ENCODE results near the gene VAMP2. TPM values are rescaled to one million over a fixed set of nuclear protein-coding genes. Genes with fewer than 3 reads are reported as not detected.
A peak's percentile ranks its signal among the peaks of the same experiment; 100 is the strongest.

VAMP2 gene
- total and polyA plus RNA-seq, 9 of the 15 experiments (the other 6 are each of a cell fraction or from before 2014, with no cell fraction given), result 2.3 to 31.8 (median 6.0) TPM

DNA sequence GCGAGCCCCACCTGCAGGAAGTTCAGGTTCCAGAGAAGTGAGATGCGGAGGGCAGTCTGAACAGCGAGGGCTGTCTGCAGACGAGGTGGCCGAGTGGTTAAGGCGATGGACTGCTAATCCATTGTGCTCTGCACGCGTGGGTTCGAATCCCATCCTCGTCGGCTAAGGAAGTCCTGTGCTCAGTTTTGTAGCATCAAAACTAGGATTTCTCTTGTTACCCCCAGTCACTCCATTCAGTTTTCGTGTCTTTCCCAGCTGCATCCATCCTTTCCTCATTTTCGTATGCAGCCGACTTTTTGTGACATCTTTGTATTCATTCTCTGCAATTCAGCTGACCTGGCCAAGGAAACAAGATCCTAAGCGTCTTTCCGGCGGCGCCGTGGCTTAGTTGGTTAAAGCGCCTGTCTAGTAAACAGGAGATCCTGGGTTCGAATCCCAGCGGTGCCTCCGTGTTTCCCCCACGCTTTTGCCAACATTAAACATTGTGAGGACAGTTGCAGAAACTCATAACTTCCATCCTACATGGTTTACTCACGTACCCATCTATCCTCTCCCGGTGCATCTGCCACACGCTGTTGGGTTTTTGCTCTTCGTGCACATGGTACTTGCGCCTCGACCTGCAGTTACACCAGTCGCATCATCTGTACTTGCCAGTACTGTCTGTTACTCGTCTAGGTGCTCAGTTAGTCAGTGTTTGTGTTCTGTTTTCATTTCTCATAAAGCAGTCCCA is 24.2 kb upstream of the VAMP2 start (continued):
- TF ChIP-seq, protein P1, sequence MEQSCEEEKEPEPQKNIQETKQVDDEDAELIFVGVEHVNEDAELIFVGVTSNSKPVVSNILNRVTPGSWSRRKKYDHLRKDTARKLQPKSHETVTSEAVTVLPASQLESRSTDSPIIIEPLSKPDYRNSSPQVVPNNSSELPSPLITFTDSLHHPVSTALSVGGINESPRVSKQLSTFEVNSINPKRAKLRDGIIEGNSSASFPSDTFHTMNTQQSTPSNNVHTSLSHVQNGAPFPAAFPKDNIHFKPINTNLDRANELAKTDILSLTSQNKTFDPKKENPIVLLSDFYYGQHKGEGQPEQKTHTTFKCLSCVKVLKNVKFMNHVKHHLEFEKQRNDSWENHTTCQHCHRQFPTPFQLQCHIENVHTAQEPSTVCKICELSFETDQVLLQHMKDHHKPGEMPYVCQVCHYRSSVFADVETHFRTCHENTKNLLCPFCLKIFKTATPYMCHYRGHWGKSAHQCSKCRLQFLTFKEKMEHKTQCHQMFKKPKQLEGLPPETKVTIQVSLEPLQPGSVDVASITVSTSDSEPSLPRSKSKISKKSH (CRISPR knock-in tag; IDR thresholded peaks at IDR 0.05), result no peak
- TF ChIP-seq ELF2 (CRISPR knock-in tag; IDR thresholded peaks at IDR 0.05), result no peak
- 0 out of 2 replicates have a peak, but pooled peaks have one; percentile 60 for TF ChIP-seq HLTF (IDR thresholded peaks at IDR 0.05)
- TF ChIP-seq, protein P2, sequence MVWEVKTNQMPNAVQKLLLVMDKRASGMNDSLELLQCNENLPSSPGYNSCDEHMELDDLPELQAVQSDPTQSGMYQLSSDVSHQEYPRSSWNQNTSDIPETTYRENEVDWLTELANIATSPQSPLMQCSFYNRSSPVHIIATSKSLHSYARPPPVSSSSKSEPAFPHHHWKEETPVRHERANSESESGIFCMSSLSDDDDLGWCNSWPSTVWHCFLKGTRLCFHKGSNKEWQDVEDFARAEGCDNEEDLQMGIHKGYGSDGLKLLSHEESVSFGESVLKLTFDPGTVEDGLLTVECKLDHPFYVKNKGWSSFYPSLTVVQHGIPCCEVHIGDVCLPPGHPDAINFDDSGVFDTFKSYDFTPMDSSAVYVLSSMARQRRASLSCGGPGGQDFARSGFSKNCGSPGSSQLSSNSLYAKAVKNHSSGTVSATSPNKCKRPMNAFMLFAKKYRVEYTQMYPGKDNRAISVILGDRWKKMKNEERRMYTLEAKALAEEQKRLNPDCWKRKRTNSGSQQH (CRISPR knock-in tag; IDR thresholded peaks at IDR 0.05), result no peak
- TF ChIP-seq GATAD2A (IDR thresholded peaks at IDR 0.05), result no peak
- TF ChIP-seq NFATC3 (IDR thresholded peaks at IDR 0.05), result no peak
- TF ChIP-seq RBM14 (IDR thresholded peaks at IDR 0.05; ENCODE audit: borderline replicate concordance, insufficient read depth, low read depth, low read length), result no peak
- no peak; the same call in 1 of the 2 replicates for TF ChIP-seq MYC (IDR thresholded peaks at IDR 0.05; ENCODE audit: low read depth, low read length)
- TF ChIP-seq MYC (CRISPR knock-in tag; IDR thresholded peaks at IDR 0.05; ENCODE audit: borderline replicate concordance, low read depth), result no peak
- TF ChIP-seq TFAM (CRISPR knock-in tag; conservative IDR thresholded peaks at IDR 0.05), result no peak
- TF ChIP-seq, protein P3, sequence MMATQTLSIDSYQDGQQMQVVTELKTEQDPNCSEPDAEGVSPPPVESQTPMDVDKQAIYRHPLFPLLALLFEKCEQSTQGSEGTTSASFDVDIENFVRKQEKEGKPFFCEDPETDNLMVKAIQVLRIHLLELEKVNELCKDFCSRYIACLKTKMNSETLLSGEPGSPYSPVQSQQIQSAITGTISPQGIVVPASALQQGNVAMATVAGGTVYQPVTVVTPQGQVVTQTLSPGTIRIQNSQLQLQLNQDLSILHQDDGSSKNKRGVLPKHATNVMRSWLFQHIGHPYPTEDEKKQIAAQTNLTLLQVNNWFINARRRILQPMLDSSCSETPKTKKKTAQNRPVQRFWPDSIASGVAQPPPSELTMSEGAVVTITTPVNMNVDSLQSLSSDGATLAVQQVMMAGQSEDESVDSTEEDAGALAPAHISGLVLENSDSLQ (IDR thresholded peaks at IDR 0.05), result 0 out of 2 replicates have a peak, but pooled peaks have one; percentile 20
- TF ChIP-seq, protein P4, sequence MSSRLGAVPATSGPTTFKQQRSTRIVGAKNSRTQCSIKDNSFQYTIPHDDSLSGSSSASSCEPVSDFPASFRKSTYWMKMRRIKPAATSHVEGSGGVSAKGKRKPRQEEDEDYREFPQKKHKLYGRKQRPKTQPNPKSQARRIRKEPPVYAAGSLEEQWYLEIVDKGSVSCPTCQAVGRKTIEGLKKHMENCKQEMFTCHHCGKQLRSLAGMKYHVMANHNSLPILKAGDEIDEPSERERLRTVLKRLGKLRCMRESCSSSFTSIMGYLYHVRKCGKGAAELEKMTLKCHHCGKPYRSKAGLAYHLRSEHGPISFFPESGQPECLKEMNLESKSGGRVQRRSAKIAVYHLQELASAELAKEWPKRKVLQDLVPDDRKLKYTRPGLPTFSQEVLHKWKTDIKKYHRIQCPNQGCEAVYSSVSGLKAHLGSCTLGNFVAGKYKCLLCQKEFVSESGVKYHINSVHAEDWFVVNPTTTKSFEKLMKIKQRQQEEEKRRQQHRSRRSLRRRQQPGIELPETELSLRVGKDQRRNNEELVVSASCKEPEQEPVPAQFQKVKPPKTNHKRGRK (tag; IDR thresholded peaks at IDR 0.05), result no peak
- no peak for TF ChIP-seq ZNF589 (CRISPR knock-in tag; IDR thresholded peaks at IDR 0.05; ENCODE audit: low read depth)
- no peak for TF ChIP-seq ZNF175 (CRISPR knock-in tag; IDR thresholded peaks at IDR 0.05; ENCODE audit: low read depth)
- TF ChIP-seq, protein P5, sequence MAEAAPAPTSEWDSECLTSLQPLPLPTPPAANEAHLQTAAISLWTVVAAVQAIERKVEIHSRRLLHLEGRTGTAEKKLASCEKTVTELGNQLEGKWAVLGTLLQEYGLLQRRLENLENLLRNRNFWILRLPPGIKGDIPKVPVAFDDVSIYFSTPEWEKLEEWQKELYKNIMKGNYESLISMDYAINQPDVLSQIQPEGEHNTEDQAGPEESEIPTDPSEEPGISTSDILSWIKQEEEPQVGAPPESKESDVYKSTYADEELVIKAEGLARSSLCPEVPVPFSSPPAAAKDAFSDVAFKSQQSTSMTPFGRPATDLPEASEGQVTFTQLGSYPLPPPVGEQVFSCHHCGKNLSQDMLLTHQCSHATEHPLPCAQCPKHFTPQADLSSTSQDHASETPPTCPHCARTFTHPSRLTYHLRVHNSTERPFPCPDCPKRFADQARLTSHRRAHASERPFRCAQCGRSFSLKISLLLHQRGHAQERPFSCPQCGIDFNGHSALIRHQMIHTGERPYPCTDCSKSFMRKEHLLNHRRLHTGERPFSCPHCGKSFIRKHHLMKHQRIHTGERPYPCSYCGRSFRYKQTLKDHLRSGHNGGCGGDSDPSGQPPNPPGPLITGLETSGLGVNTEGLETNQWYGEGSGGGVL (CRISPR knock-in tag; IDR thresholded peaks at IDR 0.05), result no peak
- TF ChIP-seq DPF2 (IDR thresholded peaks at IDR 0.05), result no peak
- peak; percentile 96 for TF ChIP-seq ADNP (tag; IDR thresholded peaks at IDR 0.05)
- TF ChIP-seq ZNF699 (CRISPR knock-in tag; IDR thresholded peaks at IDR 0.05; ENCODE audit: insufficient replicate concordance), result no peak
- TF ChIP-seq ZBTB7A (IDR thresholded peaks at IDR 0.05; ENCODE audit: borderline replicate concordance, control insufficient read depth, low read depth, low read length), result no peak
- no peak for TF ChIP-seq DNMT1 (IDR thresholded peaks at IDR 0.05)
- TF ChIP-seq CBX5 (IDR thresholded peaks at IDR 0.05; ENCODE audit: borderline replicate concordance, low read depth), result no peak
- TF ChIP-seq KAT2B (IDR thresholded peaks at IDR 0.05; ENCODE audit: low read depth, low read length), result no peak
